ENCODE results near the gene ZCCHC13.
"Not testable (repeated sequence)": the region's sequence is repeated elsewhere in the genome, so short reads cannot be mapped to it uniquely, and the experiment has no call there.

ZCCHC13 gene

GRCh38 chrX:74304016-74304415 is at the start of gene ZCCHC13:
ZCCHC13 (plus strand) TSS chrX:74304180; CDS start chrX:74304267, 87 bp downstream.
- no peak for DNase-seq

- DNase-seq: not testable (repeated sequence)
Observed at GRCh38 chrX:74258111-74258510, 45.9 kb upstream of the ZCCHC13 start.

- DNase-seq: no peak
Observed at GRCh38 chrX:74259885-74260491, 44.0 kb upstream of the ZCCHC13 start.

GRCh38 chrX:74262452-74263209 is 41.3 kb upstream of the ZCCHC13 start:
- DNase-seq: no peak

GRCh38 chrX:74270393-74270792 is 33.6 kb upstream of the ZCCHC13 start:
- no peak for DNase-seq

GRCh38 chrX:74272230-74272629 is 31.8 kb upstream of the ZCCHC13 start:
- DNase-seq: no peak

- no peak for DNase-seq
Observed at GRCh38 chrX:74274516-74274915, 29.5 kb upstream of the ZCCHC13 start.

GRCh38 chrX:74277320-74277719 is 26.7 kb upstream of the ZCCHC13 start:
- DNase-seq: no peak

GRCh38 chrX:74277846-74278245 is 26.1 kb upstream of the ZCCHC13 start:
- DNase-seq: no peak

GRCh38 chrX:74280759-74281158 is 23.2 kb upstream of the ZCCHC13 start:
- DNase-seq: no peak

GRCh38 chrX:74284391-74284952 is 19.5 kb upstream of the ZCCHC13 start:
- DNase-seq: no peak

- DNase-seq: no peak
Observed at GRCh38 chrX:74286950-74287740, 16.8 kb upstream of the ZCCHC13 start.

GRCh38 chrX:74291577-74291963 is 12.4 kb upstream of the ZCCHC13 start:
- no peak for DNase-seq

GRCh38 chrX:74291964-74292807 is 11.8 kb upstream of the ZCCHC13 start:
- DNase-seq: peak; percentile 72 to 73

- no peak for DNase-seq
Observed at GRCh38 chrX:74292808-74293123, 11.2 kb upstream of the ZCCHC13 start.

- peak; percentile 55 to 59 for DNase-seq
Observed at GRCh38 chrX:74293343-74293946, 10.5 kb upstream of the ZCCHC13 start.

GRCh38 chrX:74295101-74295500 is 8.9 kb upstream of the ZCCHC13 start:
- no peak for DNase-seq

- DNase-seq: no peak
Observed at GRCh38 chrX:74297766-74298165, 6.2 kb upstream of the ZCCHC13 start.

GRCh38 chrX:74300869-74301268 is 3.1 kb upstream of the ZCCHC13 start:
- no peak for DNase-seq

GRCh38 chrX:74318672-74319071 is 14.7 kb downstream of the ZCCHC13 start:
- no peak for DNase-seq

- DNase-seq: not testable (repeated sequence)
Observed at GRCh38 chrX:74319321-74319720, 15.3 kb downstream of the ZCCHC13 start.

- no peak for DNase-seq
Observed at GRCh38 chrX:74321191-74321590, 17.2 kb downstream of the ZCCHC13 start.

Data from AML-193 (cell line).